ENCODE data around the gene GOLIM4. TPM values are rescaled to one million over a fixed set of nuclear protein-coding genes. Genes with fewer than 3 reads are reported as not detected.

GOLIM4 gene
- polyA plus RNA-seq, 1 experiment = 34.4 TPM

DNA sequence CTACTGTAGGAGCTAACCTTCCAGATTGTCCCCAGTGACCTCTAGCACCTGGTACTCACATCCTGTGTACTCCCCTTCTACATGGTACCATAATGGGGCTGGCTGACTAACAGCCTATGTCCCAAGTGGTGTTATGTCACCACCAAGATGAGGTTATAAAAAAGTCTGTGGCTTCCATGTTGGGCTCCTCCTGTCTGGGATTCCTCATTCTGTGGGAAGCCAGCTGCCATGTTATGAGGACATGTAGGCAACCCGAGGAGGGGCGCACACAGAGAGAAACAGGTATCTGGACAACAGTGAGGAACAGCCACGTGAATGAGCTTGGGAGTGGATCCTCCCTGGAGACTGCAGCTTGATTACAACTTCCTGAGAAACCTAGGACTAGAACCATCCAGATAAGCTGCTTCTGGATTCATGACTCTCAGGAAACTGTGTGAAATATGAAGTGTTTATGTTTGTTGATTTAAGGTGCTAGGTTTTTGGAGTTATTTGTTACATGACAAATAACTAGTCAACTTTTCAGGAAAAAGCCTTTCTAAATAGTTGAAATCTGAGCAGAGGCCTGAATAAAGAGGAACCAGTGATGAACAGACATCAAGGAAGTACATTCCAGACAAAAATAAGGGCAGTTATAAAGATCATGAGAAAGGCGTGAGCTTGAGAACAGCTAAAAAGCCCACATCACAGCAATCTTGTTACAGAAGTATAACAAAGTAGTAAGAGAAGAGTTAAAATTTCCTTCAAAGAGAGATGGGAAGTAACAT is 21.7 kb downstream of the GOLIM4 start:
- Histone ChIP-seq H3K27me3 (ENCODE audit: control insufficient read depth, insufficient read depth, low read length) (no peaks in the 10 kb centered on the region), H3K4me3 (ENCODE audit: low read depth, low read length) (no peak overlapping the region), H3K9me3 (ENCODE audit: control insufficient read depth, insufficient read depth, low read length) (no peaks in the 10 kb centered on the region), H3K27ac (ENCODE audit: low read depth, low read length) (no peak overlapping the region)
- CTCF ChIA-PET = interaction anchor here (0.6 to 2.0 kb wide), 3 partner anchors 26 to 1793 kb away, joined by 3 to 7 read pairs (median 6); no protein-coding TSS in a partner anchor
- POLR2A ChIA-PET = interaction anchor here (1.3 kb wide), 1 partner anchor 21 kb away, joined by 3 read pairs; no protein-coding TSS in a partner anchor
- no peak for DNase-seq (ENCODE audit: low read depth, low spot score)
- TF ChIP-seq CTCF (IDR thresholded peaks at IDR 0.05; ENCODE audit: low read depth, low read length) = no peak

GRCh38 chr3:168072323-168072650 is 23.4 kb downstream of the GOLIM4 start:
- Histone ChIP-seq H3K9me3 (ENCODE audit: control insufficient read depth, insufficient read depth, low read length) (no peaks in the 10 kb centered on the region), H3K27me3 (ENCODE audit: control insufficient read depth, insufficient read depth, low read length) (no peaks in the 10 kb centered on the region), H3K4me3 (ENCODE audit: low read depth, low read length) (no peak overlapping the region), H3K27ac (ENCODE audit: low read depth, low read length) (no peak overlapping the region)
- ChIA-PET CTCF (interaction anchor here (0.7 to 2.0 kb wide), 3 partner anchors 24 to 32 kb away, joined by 3 to 6 read pairs (median 3); no protein-coding TSS in a partner anchor), POLR2A (no interaction called here)
- no peak for DNase-seq (ENCODE audit: low read depth, low spot score)
- no peak for TF ChIP-seq CTCF (IDR thresholded peaks at IDR 0.05; ENCODE audit: low read depth, low read length)

GRCh38 chr3:168071591-168072322 is 24.0 kb downstream of the GOLIM4 start:
- no peak overlapping the region for H3K4me3 ChIP-seq (ENCODE audit: low read depth, low read length)
- CTCF ChIA-PET = interaction anchor here (1.2 kb wide), 1 partner anchor 32 kb away, joined by 3 read pairs; no protein-coding TSS in a partner anchor
- TF ChIP-seq CTCF (IDR thresholded peaks at IDR 0.05; ENCODE audit: low read depth, low read length) = no peak
- POLR2A ChIA-PET = no interaction called here
- no peaks in the 10 kb centered on the region for H3K9me3 ChIP-seq (ENCODE audit: control insufficient read depth, insufficient read depth, low read length)
- peak; percentile 43 for DNase-seq (ENCODE audit: low read depth, low spot score)
- H3K27me3 ChIP-seq (ENCODE audit: control insufficient read depth, insufficient read depth, low read length) = no peaks in the 10 kb centered on the region
- peak overlapping the region; percentile 68 for H3K27ac ChIP-seq (ENCODE audit: low read depth, low read length)

- no peak for TF ChIP-seq CTCF (IDR thresholded peaks at IDR 0.05; ENCODE audit: low read depth, low read length)
- H3K4me3 ChIP-seq (ENCODE audit: low read depth, low read length) = no peak overlapping the region
Measured at GRCh38 chr3:168070919-168071318, 24.8 kb downstream of the GOLIM4 start.

GRCh38 chr3:168068346-168068745 is 27.4 kb downstream of the GOLIM4 start:
- TF ChIP-seq CTCF (IDR thresholded peaks at IDR 0.05; ENCODE audit: low read depth, low read length) = no peak
- H3K27me3 ChIP-seq (ENCODE audit: control insufficient read depth, insufficient read depth, low read length) = no peaks in the 10 kb centered on the region
- ChIA-PET POLR2A (no interaction called here), CTCF (no interaction called here)
- no peaks in the 10 kb centered on the region for H3K9me3 ChIP-seq (ENCODE audit: control insufficient read depth, insufficient read depth, low read length)
- no peak overlapping the region for H3K4me3 ChIP-seq (ENCODE audit: low read depth, low read length)
- no peak overlapping the region for H3K27ac ChIP-seq (ENCODE audit: low read depth, low read length)
- no peak for DNase-seq (ENCODE audit: low read depth, low spot score)

More at GRCh38 chr3:168070919-168071318, 24.8 kb downstream of the GOLIM4 start:
- Histone ChIP-seq H3K27ac (ENCODE audit: low read depth, low read length) (peak overlapping the region; percentile 60), H3K27me3 (ENCODE audit: control insufficient read depth, insufficient read depth, low read length) (no peaks in the 10 kb centered on the region), H3K9me3 (ENCODE audit: control insufficient read depth, insufficient read depth, low read length) (no peaks in the 10 kb centered on the region)
- ChIA-PET POLR2A (no interaction called here), CTCF (no interaction called here)
- no peak for DNase-seq (ENCODE audit: low read depth, low spot score)
